CD4-positive, alpha-beta T cell (primary cell): ENCODE results near the gene TCF7L2. TPM values are rescaled to one million over a fixed set of nuclear protein-coding genes. Genes with fewer than 3 reads are reported as not detected.

Experiments
- ATAC-seq: fragments of 200-7000 bp; cut with Tn5 transposase; one replicate; pipeline ENCODE4 v1.10.0; 2022; ENCODE audit warnings: mild to moderate bottlenecking; ENCODE audit not compliant: poor library complexity
- CTCF ChIA-PET: fragments of 350-600 bp; sonication (Branson Sonifier 250); formaldehyde crosslinking; loops from one replicate; lab custom pipeline; 2021; ENCODE audit warnings: antibody characterized with exemption, inconsistent platforms; lab: Charles Lee
- POLR2A ChIA-PET: fragments of 350-600 bp; sonication (Branson Sonifier 250); formaldehyde crosslinking; loops from one replicate; lab custom pipeline; 2021; ENCODE audit warnings: antibody characterized with exemption, inconsistent platforms; lab: Charles Lee
- DNase-seq, 14 experiments: peaks; one replicate each; pipeline ENCODE4 v3.0.0-alpha.2; 2013 to 2020; ENCODE audit warnings: mixed read lengths in 2 of 14
- H3K27ac ChIP-seq, 2 donors: one replicate each; pipeline versions ENCODE4 v1.5.1 to v1.7.0; 2013; ENCODE audit warnings: low read length in 2 of 2, low read depth in 1 of 2, mild to moderate bottlenecking in 1 of 2
- H3K27me3 ChIP-seq, 2 experiments: 1 replicate in 1 of 2; 2 replicates in 1 of 2; pipeline versions ENCODE4 v1.6.1 to v1.7.0; 2013; ENCODE audit warnings: low read length in 2 of 2, control low read depth in 1 of 2, mild to moderate bottlenecking in 1 of 2, moderate library complexity in 1 of 2; ENCODE audit not compliant: insufficient read depth in 2 of 2, control insufficient read depth in 1 of 2
- H3K36me3 ChIP-seq: one replicate; pipeline ENCODE4 v1.6.1; 2013; ENCODE audit warnings: low read length, control low read depth; ENCODE audit not compliant: insufficient read depth
- H3K4me1 ChIP-seq: one replicate; pipeline ENCODE4 v1.6.1; 2013; ENCODE audit warnings: low read length, control low read depth; ENCODE audit not compliant: insufficient read depth
- H3K4me3 ChIP-seq: one replicate; pipeline ENCODE4 v1.5.1; 2013; ENCODE audit warnings: mild to moderate bottlenecking, low read length, moderate library complexity
- H3K9me3 ChIP-seq, 2 experiments: 1 replicate in 1 of 2; 2 replicates in 1 of 2; pipeline versions ENCODE4 v1.6.1 to v1.7.0; 2013; ENCODE audit warnings: low read length in 2 of 2, mild to moderate bottlenecking in 2 of 2, control low read depth in 1 of 2, moderate library complexity in 1 of 2; ENCODE audit not compliant: control insufficient read depth in 1 of 2, insufficient read depth in 1 of 2
- H3K27ac Mint-ChIP-seq: one replicate; pipeline ENCODE4 v1.8.0; 2020; ENCODE audit warnings: mixed read lengths
- H3K27me3 Mint-ChIP-seq: one replicate; pipeline ENCODE4 v1.8.0; 2021; ENCODE audit warnings: mixed read lengths
- H3K36me3 Mint-ChIP-seq: one replicate; pipeline ENCODE4 v1.8.0; 2021; ENCODE audit warnings: low read depth, mixed read lengths
- H3K4me1 Mint-ChIP-seq: one replicate; pipeline ENCODE4 v1.8.0; 2021; ENCODE audit warnings: low read depth, mixed read lengths
- H3K4me3 Mint-ChIP-seq: one replicate; pipeline ENCODE4 v1.8.0; 2020; ENCODE audit warnings: mild to moderate bottlenecking, mixed read lengths
- H3K9me3 Mint-ChIP-seq: one replicate; pipeline ENCODE4 v1.8.0; 2020; ENCODE audit warnings: mixed read lengths
- intact Hi-C, 2 experiments: fragments of 100-400 bp; cut with DNase I in 1 of 2; cut with micrococcal nuclease in 1 of 2; formaldehyde crosslinking; loops; one replicate each; pipeline versions ENCODE4 v1.15.1 to v1.9.0; 2023 to 2025; cut with DNase I, micrococcal nuclease
- total RNA-seq, 174 experiments: library from RNA in 2 of 174; stranded (reverse) in 2 of 174; gene quantifications; one replicate each; pipeline ENCODE4 v1.2.3 and lab custom pipeline; 2021 to 2026
- TF ChIP-seq, protein P1 (sequence below): fragments of 200-600 bp; IDR thresholded peaks from one replicate; pipeline ENCODE4 v1.8.0; 2022; ENCODE audit warnings: antibody characterized with exemption, mild to moderate bottlenecking

TCF7L2 gene
- total RNA-seq, 2 experiments from 2014 or later: 4.2 to 4.4 TPM

DNA sequence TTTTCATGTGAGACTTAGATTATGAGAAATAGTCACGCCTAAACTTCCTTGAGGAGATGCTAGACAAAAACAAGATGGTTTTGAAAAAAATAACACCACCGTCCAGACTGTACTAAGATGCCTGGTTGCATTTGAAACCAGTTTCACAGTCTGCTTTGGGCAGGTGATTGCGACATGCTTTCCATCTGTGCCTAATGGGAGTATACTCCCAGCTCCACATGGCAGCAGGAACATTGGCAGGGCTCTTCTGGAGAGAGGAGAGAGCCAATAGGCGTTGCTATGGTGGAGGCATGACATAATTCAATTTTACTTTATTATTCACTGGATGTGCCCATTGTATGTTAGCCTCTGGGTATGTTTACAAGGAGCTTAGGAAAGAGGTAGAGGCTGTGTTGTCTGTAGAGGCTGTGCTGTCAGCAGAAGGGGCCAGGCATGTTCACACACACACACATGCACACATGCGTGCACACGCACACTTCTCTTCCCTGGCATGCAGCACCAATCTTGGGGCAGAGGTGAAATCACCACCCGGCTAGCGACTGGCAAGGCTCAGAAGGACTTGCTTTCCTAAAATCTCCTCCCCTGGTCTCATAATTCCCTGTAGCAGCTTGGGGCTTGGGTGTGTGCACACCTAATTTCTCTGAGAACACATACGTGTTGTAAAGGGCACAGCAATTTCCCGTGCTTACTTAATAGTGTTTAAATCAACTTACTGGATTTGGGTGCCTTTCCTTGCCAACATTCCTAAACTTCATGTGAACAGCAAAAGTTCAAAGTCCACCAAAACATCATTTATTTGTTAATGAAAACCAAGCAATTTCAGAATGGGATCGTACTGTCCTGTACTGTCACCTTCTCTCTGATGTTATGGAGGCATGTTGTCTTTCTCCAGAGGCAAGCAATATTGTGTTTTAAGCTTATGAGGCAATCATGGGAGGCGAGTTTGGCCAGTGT is 162.1 kb downstream of the TCF7L2 start:
- intact Hi-C loops: no loop called here

DNA sequence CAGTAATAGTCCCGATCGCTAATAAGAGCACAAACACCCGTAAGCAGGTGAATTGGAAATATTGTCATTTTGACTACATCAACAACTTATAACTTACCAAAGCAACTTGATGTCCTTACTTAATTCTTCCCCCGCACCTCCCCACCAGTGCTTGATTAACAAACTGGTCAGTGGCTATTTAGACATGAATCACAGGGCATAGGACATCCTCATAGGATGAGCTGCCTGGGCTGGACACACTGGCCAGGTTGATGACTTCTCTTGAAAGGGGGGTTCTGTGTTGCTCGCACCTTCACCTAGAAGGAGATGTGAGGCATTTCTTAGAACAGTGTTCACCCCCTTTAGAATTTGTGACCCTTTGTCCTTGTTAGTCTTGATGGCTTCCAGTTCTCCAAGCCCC is 163.2 kb downstream of the TCF7L2 start:
- Mint-ChIP-seq H3K4me3 (no peak overlapping the region), H3K27me3 (no peaks in the 10 kb centered on the region), H3K9me3 (no peaks in the 10 kb centered on the region), H3K27ac (no peak overlapping the region), H3K36me3 (no peaks in the 10 kb centered on the region), H3K4me1 (no peaks in the 10 kb centered on the region)
- ChIA-PET POLR2A (no interaction called here), CTCF (no interaction called here)
- intact Hi-C loops: no loop called here
- Histone ChIP-seq H3K27me3 (no peaks in the 10 kb centered on the region), H3K9me3 (no peaks in the 10 kb centered on the region), H3K4me1 (no peaks in the 10 kb centered on the region), H3K4me3 (no peak overlapping the region), H3K27ac (no peak overlapping the region), H3K36me3 (no peaks in the 10 kb centered on the region)
- TF ChIP-seq, protein P1, sequence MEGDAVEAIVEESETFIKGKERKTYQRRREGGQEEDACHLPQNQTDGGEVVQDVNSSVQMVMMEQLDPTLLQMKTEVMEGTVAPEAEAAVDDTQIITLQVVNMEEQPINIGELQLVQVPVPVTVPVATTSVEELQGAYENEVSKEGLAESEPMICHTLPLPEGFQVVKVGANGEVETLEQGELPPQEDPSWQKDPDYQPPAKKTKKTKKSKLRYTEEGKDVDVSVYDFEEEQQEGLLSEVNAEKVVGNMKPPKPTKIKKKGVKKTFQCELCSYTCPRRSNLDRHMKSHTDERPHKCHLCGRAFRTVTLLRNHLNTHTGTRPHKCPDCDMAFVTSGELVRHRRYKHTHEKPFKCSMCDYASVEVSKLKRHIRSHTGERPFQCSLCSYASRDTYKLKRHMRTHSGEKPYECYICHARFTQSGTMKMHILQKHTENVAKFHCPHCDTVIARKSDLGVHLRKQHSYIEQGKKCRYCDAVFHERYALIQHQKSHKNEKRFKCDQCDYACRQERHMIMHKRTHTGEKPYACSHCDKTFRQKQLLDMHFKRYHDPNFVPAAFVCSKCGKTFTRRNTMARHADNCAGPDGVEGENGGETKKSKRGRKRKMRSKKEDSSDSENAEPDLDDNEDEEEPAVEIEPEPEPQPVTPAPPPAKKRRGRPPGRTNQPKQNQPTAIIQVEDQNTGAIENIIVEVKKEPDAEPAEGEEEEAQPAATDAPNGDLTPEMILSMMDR: no peak
- ATAC-seq (no peak), DNase-seq (no peak)

More for the DNA sequence above, 162.1 kb downstream of the TCF7L2 start:
- Mint-ChIP-seq H3K9me3 (no peaks in the 10 kb centered on the region), H3K4me3 (no peak overlapping the region), H3K27me3 (no peaks in the 10 kb centered on the region), H3K27ac (no peak overlapping the region), H3K36me3 (no peaks in the 10 kb centered on the region), H3K4me1 (no peaks in the 10 kb centered on the region)
- Histone ChIP-seq H3K27me3 (no peaks in the 10 kb centered on the region), H3K4me1 (no peaks in the 10 kb centered on the region), H3K36me3 (no peaks in the 10 kb centered on the region), H3K4me3 (no peak overlapping the region), H3K27ac (no peak overlapping the region), H3K9me3 (no peaks in the 10 kb centered on the region)
- ChIA-PET POLR2A (no interaction called here), CTCF (interaction anchor here (0.5 kb wide), 1 partner anchor 656 kb away, joined by 4 read pairs; no protein-coding TSS in a partner anchor)
- DNase-seq: no peak
- TF ChIP-seq, protein P1: no peak
- ATAC-seq: no peak

DNA sequence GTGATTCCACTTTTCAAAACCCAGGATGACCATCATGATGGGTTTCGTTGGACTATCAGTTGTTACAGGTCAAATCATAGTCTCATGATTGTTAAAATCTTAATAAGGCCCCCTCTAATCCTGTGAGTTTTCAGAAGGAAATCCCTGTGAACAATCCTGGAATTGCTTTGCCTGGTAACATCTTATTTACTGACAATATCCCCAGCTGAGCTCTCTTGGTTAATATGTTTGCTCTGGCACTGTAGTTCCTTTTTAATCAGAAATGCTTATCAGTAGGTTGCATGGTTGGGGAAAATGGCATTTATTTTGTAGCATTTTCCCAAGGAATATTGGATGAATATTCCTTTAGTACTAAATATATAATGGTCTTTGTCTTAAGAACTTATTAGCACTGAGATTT is 163.9 kb downstream of the TCF7L2 start:
- Histone ChIP-seq H3K27me3 (no peaks in the 10 kb centered on the region), H3K36me3 (no peaks in the 10 kb centered on the region), H3K4me3 (no peak overlapping the region), H3K9me3 (no peaks in the 10 kb centered on the region), H3K27ac (no peak overlapping the region), H3K4me1 (no peaks in the 10 kb centered on the region)
- TF ChIP-seq, protein P1: no peak
- no peaks in the 10 kb centered on the region for H3K36me3 Mint-ChIP-seq
- H3K27ac Mint-ChIP-seq: no peak overlapping the region
- no peak overlapping the region for H3K4me3 Mint-ChIP-seq
- DNase-seq: no peak
- no peak for ATAC-seq
- H3K27me3 Mint-ChIP-seq: no peaks in the 10 kb centered on the region
- intact Hi-C loops: no loop called here
- ChIA-PET CTCF (no interaction called here), POLR2A (no interaction called here)
- H3K9me3 Mint-ChIP-seq: no peaks in the 10 kb centered on the region
- no peaks in the 10 kb centered on the region for H3K4me1 Mint-ChIP-seq
